Trophoblast cell (in vitro differentiated cells and primary cell): ENCODE measurements around the gene MAPK1.

Experiments
- DNase-seq, 2 donors: peaks; one replicate each; pipeline ENCODE4 v3.0.0-alpha.2; 2016
- H2AFZ ChIP-seq: 2 replicates; pipeline ENCODE4 v1.6.1; 2013; ENCODE audit warnings: low read length, moderate library complexity, mild to moderate bottlenecking; ENCODE audit not compliant: insufficient read depth, poor library complexity
- H2AK5ac ChIP-seq: 2 replicates; pipeline ENCODE4 v1.6.1; 2013; ENCODE audit warnings: mild to moderate bottlenecking, low read length
- H2BK120ac ChIP-seq: 2 replicates; pipeline ENCODE4 v1.6.1; 2013; ENCODE audit warnings: low read length, mild to moderate bottlenecking, moderate library complexity; ENCODE audit not compliant: insufficient read depth, poor library complexity
- H2BK12ac ChIP-seq: 2 replicates; pipeline ENCODE4 v1.6.1; 2013; ENCODE audit warnings: mild to moderate bottlenecking, low read length, moderate library complexity
- H2BK5ac ChIP-seq: 2 replicates; pipeline ENCODE4 v1.6.1; 2013; ENCODE audit warnings: low read length, low read depth, moderate library complexity, mild to moderate bottlenecking; ENCODE audit not compliant: poor library complexity
- H3K14ac ChIP-seq: 2 replicates; pipeline ENCODE4 v1.6.1; 2013; ENCODE audit warnings: mild to moderate bottlenecking, low read length
- H3K18ac ChIP-seq: 2 replicates; pipeline ENCODE4 v1.6.1; 2013; ENCODE audit warnings: mild to moderate bottlenecking, low read length
- H3K23ac ChIP-seq: 2 replicates; pipeline ENCODE4 v1.6.1; 2013; ENCODE audit warnings: low read length
- H3K27ac ChIP-seq: 2 replicates; pipeline ENCODE4 v1.5.1; 2013; ENCODE audit warnings: low read depth, mild to moderate bottlenecking, inconsistent platforms, low read length, moderate library complexity
- H3K27me3 ChIP-seq: 2 replicates; pipeline ENCODE4 v1.6.1; 2013; ENCODE audit warnings: inconsistent platforms, mild to moderate bottlenecking, low read length, moderate library complexity; ENCODE audit not compliant: insufficient read depth
- H3K36me3 ChIP-seq, 2 experiments: 1 replicate in 1 of 2; 2 replicates in 1 of 2; pipeline ENCODE4 v1.6.1; 2013; ENCODE audit warnings: low read length in 2 of 2, mild to moderate bottlenecking in 2 of 2, moderate library complexity in 1 of 2; ENCODE audit not compliant: insufficient read depth in 2 of 2, control insufficient read depth in 1 of 2
- H3K4ac ChIP-seq: 2 replicates; pipeline ENCODE4 v1.6.1; 2013; ENCODE audit warnings: low read depth, mild to moderate bottlenecking, low read length, moderate library complexity
- H3K4me1 ChIP-seq, 2 experiments: 1 replicate in 1 of 2; 2 replicates in 1 of 2; pipeline ENCODE4 v1.6.1; 2013; ENCODE audit warnings: low read length in 2 of 2, mild to moderate bottlenecking in 2 of 2, moderate library complexity in 1 of 2; ENCODE audit not compliant: insufficient read depth in 2 of 2, control insufficient read depth in 1 of 2
- H3K4me2 ChIP-seq: 2 replicates; pipeline ENCODE4 v1.6.1; 2013; ENCODE audit warnings: inconsistent platforms, mild to moderate bottlenecking, low read length, moderate library complexity
- H3K4me3 ChIP-seq: 2 replicates; pipeline ENCODE4 v1.5.1; 2013; ENCODE audit warnings: mild to moderate bottlenecking, low read depth, low read length, inconsistent platforms
- H3K79me1 ChIP-seq: one replicate; pipeline ENCODE4 v1.6.1; 2013; ENCODE audit warnings: low read length
- H3K79me2 ChIP-seq: 2 replicates; pipeline ENCODE4 v1.6.1; 2013; ENCODE audit warnings: low read length, mild to moderate bottlenecking; ENCODE audit not compliant: control insufficient read depth, insufficient read depth, poor library complexity
- H3K9ac ChIP-seq: 2 replicates; pipeline ENCODE4 v1.6.1; 2013; ENCODE audit warnings: mild to moderate bottlenecking, low read length
- H3K9me3 ChIP-seq: 2 replicates; pipeline ENCODE4 v1.6.1; 2013; ENCODE audit warnings: low read depth, mild to moderate bottlenecking, control low read depth, inconsistent platforms, low read length; ENCODE audit not compliant: insufficient read depth
- H4K12ac ChIP-seq: 2 replicates; pipeline ENCODE4 v1.6.1; 2013; ENCODE audit warnings: low read depth, mild to moderate bottlenecking, low read length, moderate library complexity
- H4K8ac ChIP-seq: 2 replicates; pipeline ENCODE4 v1.6.1; 2013; ENCODE audit warnings: low read depth, mild to moderate bottlenecking, low read length, moderate library complexity
- H4K91ac ChIP-seq: one replicate; pipeline ENCODE4 v1.6.1; 2013; ENCODE audit warnings: low read depth, mild to moderate bottlenecking, low read length, moderate library complexity
- WGBS: extraction: QIAGEN DNeasy Blood & Tissue Kit; methylation state at CpG from one replicate; pipeline ENCODE4 v1.1.7; 2013; ENCODE audit warnings: missing lambda C conversion rate; ENCODE audit not compliant: insufficient read length, insufficient coverage; ENCODE audit errors: extremely low coverage; 5-methylcytosine and 5-hydroxymethylcytosine counted together

Gene MAPK1

GRCh38 chr22:21861851-21862250 lies 5.6 kb downstream of the MAPK1 start:
- H3K4me3 ChIP-seq, result no peak overlapping the region
- H2AFZ ChIP-seq, result no peak overlapping the region
- H3K27ac ChIP-seq, result no peak overlapping the region
- DNase-seq, result peak in 1 of 2 donors; percentile 13
- no peak overlapping the region for H3K14ac ChIP-seq
- H3K4me2 ChIP-seq, result no peak overlapping the region
- no peaks in the 10 kb centered on the region for H3K36me3 ChIP-seq
- no peak overlapping the region for H2AK5ac ChIP-seq
- no peak overlapping the region for H4K8ac ChIP-seq
- peaks cover 23% of the 10 kb centered on the region for H3K79me2 ChIP-seq
- no peak overlapping the region for H2BK12ac ChIP-seq
- H3K4me1 ChIP-seq, result peaks cover 5 to 9% of the 10 kb centered on the region in 2 experiments
- no peak overlapping the region for H3K9ac ChIP-seq
- H4K12ac ChIP-seq, result no peak overlapping the region
- no peaks in the 10 kb centered on the region for H3K27me3 ChIP-seq
- H3K23ac ChIP-seq, result no peak overlapping the region
- no peak overlapping the region for H4K91ac ChIP-seq
- H2BK120ac ChIP-seq, result no peak overlapping the region
- H3K4ac ChIP-seq, result no peak overlapping the region
- H3K79me1 ChIP-seq, result peaks cover 3% of the 10 kb centered on the region
- no peak overlapping the region for H3K18ac ChIP-seq
- no peak overlapping the region for H2BK5ac ChIP-seq
- no peaks in the 10 kb centered on the region for H3K9me3 ChIP-seq

- no peak overlapping the region for H2BK12ac ChIP-seq
- no peak overlapping the region for H4K12ac ChIP-seq
- no peaks in the 10 kb centered on the region for H3K36me3 ChIP-seq
- H3K4me1 ChIP-seq, result peaks cover 5 to 9% of the 10 kb centered on the region in 2 experiments
- H3K14ac ChIP-seq, result no peak overlapping the region
- H3K18ac ChIP-seq, result no peak overlapping the region
- peaks cover 19% of the 10 kb centered on the region for H3K79me2 ChIP-seq
- H3K23ac ChIP-seq, result no peak overlapping the region
- H2AFZ ChIP-seq, result peak overlapping the region; percentile 61
- no peak overlapping the region for H4K8ac ChIP-seq
- no peaks in the 10 kb centered on the region for H3K27me3 ChIP-seq
- no peak overlapping the region for H4K91ac ChIP-seq
- no peak overlapping the region for H3K4me3 ChIP-seq
- no peak for DNase-seq
- peak overlapping the region; percentile 43 for H3K4ac ChIP-seq
- H3K27ac ChIP-seq, result no peak overlapping the region
- H2AK5ac ChIP-seq, result no peak overlapping the region
- H3K9me3 ChIP-seq, result no peaks in the 10 kb centered on the region
- H2BK5ac ChIP-seq, result no peak overlapping the region
- H3K9ac ChIP-seq, result no peak overlapping the region
- no peaks in the 10 kb centered on the region for H3K79me1 ChIP-seq
- H2BK120ac ChIP-seq, result no peak overlapping the region
- H3K4me2 ChIP-seq, result no peak overlapping the region
- WGBS, result no CpG with 5 or more reads among the region's 3 CpGs
These were observed 6.1 kb downstream of the MAPK1 start for GRCh38 chr22:21861264-21861848.

GRCh38 chr22:21860491-21861039 lies 6.9 kb downstream of the MAPK1 start:
- Histone ChIP-seq H3K4me1 (peaks cover 5 to 6% of the 10 kb centered on the region in 2 experiments), H3K4me2 (no peak overlapping the region), H3K4ac (peak overlapping the region; percentile 78), H4K8ac (no peak overlapping the region), H3K36me3 (no peaks in the 10 kb centered on the region), H3K79me1 (no peaks in the 10 kb centered on the region), H2AK5ac (no peak overlapping the region), H3K4me3 (no peak overlapping the region), H2BK12ac (no peak overlapping the region), H3K27me3 (no peaks in the 10 kb centered on the region), H3K9ac (no peak overlapping the region), H3K14ac (no peak overlapping the region), H2AFZ (no peak overlapping the region), H3K27ac (no peak overlapping the region), H3K9me3 (no peaks in the 10 kb centered on the region), H4K91ac (no peak overlapping the region), H2BK5ac (no peak overlapping the region), H3K18ac (no peak overlapping the region), H3K23ac (no peak overlapping the region), H3K79me2 (peaks cover 19% of the 10 kb centered on the region), H2BK120ac (no peak overlapping the region), H4K12ac (no peak overlapping the region)
- no CpG with 5 or more reads among the region's 4 CpGs for WGBS
- DNase-seq, result no peak

DNA sequence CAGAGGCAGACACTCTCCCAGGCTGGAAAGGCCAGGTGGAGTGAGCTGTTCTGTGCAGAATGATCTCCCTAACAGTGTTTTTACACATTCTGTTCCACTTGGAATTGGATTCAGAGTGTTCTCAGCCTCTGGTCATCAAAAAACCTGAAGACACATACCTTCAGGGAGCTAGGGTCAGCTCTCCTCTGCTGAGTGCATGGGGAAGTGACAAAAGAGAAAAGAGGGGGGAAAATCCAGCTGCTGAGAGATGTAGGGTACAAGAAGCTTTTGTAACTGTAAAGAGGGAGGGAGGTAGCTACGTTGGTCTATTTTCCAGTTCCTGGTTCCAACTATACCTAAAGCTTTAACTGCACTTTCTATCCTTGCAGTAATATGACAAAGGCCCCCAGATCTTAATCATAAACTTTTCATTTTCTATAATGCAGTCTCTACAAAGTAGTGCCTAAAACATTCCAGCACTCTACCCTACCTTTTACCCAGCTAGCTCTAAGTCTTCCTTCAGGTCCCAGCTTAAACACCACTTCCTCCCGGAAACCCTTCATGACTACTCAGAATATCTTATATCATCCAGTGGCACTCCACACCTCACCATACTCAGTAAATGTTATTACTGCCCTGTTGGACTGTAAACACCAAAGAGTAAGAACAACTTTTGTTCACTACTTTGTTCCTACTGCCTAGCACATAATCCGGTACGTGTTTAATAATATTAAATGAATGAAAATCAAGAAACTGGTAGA lies 9.2 kb downstream of the MAPK1 start:
- H3K36me3 ChIP-seq, result no peaks in the 10 kb centered on the region
- H3K4me1 ChIP-seq, result peaks cover 5 to 6% of the 10 kb centered on the region in 2 experiments
- no peak overlapping the region for H4K91ac ChIP-seq
- H2AK5ac ChIP-seq, result no peak overlapping the region
- H3K79me1 ChIP-seq, result no peaks in the 10 kb centered on the region
- H4K12ac ChIP-seq, result no peak overlapping the region
- H2BK5ac ChIP-seq, result no peak overlapping the region
- peaks cover 15% of the 10 kb centered on the region for H3K79me2 ChIP-seq
- H3K9me3 ChIP-seq, result no peaks in the 10 kb centered on the region
- no peak overlapping the region for H2BK12ac ChIP-seq
- no peak overlapping the region for H3K4me3 ChIP-seq
- no peak overlapping the region for H3K4me2 ChIP-seq
- no peaks in the 10 kb centered on the region for H3K27me3 ChIP-seq
- H3K14ac ChIP-seq, result no peak overlapping the region
- H2AFZ ChIP-seq, result no peak overlapping the region
- no peak overlapping the region for H3K27ac ChIP-seq
- H3K23ac ChIP-seq, result no peak overlapping the region
- no peak for DNase-seq
- H4K8ac ChIP-seq, result no peak overlapping the region
- peak overlapping the region; percentile 82 for H3K4ac ChIP-seq
- H2BK120ac ChIP-seq, result no peak overlapping the region
- WGBS, result no CpG with 5 or more reads among the region's 4 CpGs
- no peak overlapping the region for H3K18ac ChIP-seq
- H3K9ac ChIP-seq, result no peak overlapping the region
